HK-2 (cell line): ENCODE data around the gene RFX6.

Source experiments
- DNase-seq: peaks from one replicate; pipeline ENCODE4 v3.0.0-alpha.2; 2018; ENCODE audit not compliant: unreplicated experiment

The RFX6 gene

DNA sequence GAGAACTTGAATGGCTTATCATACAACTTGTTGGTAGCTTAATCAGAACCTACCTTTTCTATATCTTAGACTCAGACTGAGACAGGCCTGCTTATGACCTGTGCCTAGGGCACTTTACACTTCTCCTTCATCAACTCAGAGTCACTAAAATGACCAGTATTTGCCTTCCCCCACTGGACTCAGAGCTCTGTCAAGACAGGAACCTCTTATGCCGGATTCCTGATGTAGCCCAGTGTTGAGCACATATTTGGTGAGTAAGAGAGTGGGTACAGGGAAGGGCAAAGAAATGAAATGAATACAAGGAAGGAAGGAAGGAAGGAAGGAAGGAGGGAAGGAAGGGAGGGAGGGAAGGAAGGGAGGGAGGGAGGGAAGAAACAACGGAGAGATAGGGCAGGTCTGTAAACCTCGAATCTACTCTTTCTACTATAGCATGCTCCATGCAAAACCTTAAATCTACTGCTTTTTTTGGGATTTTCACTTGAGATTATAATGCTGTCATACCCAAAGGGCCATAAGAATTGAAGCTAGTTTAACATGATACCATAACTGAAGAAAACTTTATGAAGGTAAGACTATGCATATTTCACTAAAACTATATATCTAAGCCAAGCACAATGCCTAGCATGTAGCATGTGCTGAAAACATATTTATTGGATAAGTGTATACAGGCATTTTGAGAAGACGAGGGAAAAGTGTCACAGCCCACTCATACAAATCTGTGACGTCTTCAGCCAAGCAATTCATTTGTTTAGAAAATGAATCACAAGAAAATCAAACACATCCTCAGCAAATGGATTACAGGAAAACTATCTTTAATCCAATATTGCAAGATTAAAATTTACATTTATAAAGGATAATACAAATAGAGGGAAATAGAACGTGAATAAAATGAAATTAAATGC, 89.9 kb downstream of the RFX6 start:
- no peak for DNase-seq

DNA sequence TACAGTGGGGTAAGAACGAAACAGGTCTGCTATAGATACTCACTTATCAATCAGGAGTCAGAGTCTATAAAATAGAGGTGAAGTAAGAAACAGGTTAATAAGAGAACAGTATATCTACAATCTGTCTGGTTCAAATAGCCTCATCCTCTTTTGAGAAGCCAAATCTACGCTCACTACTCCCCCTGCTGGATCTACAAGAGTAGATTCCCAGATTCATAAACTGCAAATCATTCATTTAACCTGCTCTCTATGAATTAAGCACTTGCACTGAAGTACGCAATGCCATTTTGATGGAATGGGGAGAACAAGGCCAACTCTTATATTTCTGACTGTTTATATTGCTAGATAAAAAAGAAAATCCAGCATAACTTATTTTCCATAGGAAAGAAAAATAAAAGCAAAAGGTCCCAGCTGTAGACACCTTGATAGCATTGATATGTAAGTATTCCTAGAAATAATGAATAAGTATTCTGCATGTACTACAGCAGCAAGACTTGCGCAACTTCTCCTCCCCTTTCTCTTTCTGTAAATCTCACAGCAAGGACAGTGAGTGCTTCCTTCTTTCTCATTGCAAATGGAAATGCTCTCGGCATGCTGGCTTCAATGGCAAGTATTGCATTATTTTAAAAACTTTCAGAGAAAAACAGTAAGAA, 92.3 kb downstream of the RFX6 start:
- no peak for DNase-seq

GRCh38 chr6:116971959-116972358, 94.9 kb downstream of the RFX6 start:
- peak; percentile 9 for DNase-seq

GRCh38 chr6:116973976-116974375, 96.9 kb downstream of the RFX6 start:
- DNase-seq = no peak

DNA sequence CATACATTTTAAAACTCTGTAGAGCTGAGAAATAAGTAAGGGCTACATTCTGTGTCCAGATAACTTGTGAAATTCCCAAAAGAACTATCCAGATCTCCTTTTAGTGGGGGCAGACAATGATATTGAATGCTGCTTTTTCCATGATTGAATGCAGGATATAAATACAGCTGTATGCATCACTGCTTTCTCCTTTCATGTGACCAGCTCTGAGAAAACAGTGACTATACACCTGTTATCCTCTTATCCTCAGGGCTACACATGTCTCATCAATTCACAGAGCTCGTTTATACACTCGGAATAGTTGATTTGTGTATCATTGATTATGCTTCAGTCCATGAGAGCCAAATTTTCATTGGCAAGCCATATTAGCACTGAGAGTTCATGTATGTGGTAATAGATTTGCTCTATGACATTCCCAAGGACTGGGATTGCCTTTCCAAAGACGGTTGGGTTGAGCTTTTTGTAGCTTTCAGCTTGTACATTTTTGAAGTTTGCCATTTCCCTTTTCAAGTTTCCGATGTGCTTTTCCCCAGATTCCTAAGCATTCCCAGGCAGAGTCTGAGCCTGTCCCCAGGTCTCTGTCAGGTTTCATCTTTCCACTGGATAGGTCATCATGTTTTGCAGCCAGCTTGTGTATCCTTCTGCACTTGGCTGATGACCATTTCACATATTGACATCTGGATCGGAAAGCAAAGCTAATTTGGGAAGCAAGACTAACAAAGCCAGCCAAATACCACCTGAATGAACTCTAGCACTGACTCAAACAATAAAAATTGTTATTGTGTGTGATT, 97.7 kb downstream of the RFX6 start:
- no peak for DNase-seq

DNA sequence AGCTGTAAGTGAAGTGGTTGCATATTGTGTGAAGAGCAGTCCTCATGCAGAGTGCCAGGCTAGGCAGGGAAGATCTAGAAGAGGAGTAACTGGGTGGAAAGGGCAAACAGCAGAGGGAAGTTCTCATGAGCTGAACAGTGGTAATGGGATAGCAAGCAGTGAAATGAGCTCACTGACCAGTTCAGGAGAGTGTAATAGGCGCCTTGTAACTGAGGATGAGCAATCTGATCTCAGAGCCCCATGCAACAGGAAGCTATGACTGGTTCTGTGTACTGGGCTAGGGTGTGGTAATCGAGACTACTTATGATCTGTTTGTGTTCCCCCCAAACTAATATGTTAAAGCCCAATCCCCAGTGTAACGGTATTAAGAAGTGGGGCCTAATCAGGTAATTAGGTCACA, 98.6 kb downstream of the RFX6 start:
- DNase-seq = no peak

- no peak for DNase-seq
Measured at GRCh38 chr6:116979560-116979959, 102.5 kb downstream of the RFX6 start.
